GM21360 (cell line): Measurements from ENCODE around the gene MAPKAPK3.
"Not testable (repeated sequence)": the region's sequence is repeated elsewhere in the genome, so short reads cannot be mapped to it uniquely, and the experiment has no call there.

Experiments
- ATAC-seq: cut with Tn5 transposase; IDR thresholded peaks from one replicate; pipeline ENCODE4 v1.9.1; 2021; ENCODE audit warnings: mild to moderate bottlenecking, moderate library complexity; ENCODE audit not compliant: unreplicated experiment

Gene MAPKAPK3

DNA sequence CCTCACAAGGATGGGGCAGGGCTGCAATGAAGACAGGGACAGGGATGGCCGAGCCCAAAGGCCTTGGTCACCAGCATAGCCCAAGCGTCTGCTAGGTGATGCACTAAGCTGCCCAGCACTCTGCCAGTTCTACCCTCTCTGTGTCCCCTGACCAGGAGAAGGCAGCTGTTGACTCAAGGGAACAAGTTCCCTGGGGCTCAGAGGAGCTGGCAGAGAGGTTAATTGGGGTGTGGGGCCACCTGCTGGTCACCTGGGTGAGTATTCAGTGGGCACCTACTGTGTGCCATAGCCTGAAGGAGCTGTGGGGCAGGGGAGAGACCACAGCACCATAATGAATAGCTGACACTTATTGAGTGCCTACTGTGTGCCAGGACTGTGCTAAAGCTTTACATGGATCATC, 35.8 kb downstream of the MAPKAPK3 start:
- ATAC-seq: no peak

DNA sequence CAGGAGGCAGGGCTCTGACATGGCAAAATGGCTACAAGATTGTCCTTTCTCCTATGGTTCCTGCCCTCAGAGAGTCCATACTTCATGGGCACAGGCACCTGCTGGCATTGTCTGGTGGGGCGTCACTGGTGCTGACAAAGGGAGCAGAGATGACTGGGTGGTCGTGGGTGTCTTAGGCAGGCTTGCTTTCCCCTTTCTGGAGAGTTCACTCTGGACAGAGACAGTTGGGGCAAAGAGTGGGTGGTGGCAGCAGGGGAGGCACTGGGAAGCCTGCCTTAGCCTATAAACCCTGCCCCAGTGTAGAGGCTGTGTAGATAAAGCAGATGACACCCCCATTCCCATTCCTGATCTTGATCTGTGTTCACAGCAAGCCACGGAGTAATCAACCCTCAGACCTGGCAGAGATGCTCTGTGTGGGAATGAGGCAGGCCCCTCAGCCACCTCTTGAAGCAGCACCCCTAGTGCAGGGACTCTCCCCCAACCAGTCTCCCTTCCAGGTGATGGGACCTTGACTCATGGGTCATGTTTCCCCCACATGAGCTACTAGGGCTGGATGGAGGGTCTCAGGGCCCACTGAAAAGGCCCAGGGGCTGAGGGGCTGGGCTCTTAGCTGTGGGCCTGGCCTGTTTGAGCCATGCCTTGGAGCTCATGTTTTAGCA, 37.1 kb downstream of the MAPKAPK3 start:
- no peak for ATAC-seq

DNA sequence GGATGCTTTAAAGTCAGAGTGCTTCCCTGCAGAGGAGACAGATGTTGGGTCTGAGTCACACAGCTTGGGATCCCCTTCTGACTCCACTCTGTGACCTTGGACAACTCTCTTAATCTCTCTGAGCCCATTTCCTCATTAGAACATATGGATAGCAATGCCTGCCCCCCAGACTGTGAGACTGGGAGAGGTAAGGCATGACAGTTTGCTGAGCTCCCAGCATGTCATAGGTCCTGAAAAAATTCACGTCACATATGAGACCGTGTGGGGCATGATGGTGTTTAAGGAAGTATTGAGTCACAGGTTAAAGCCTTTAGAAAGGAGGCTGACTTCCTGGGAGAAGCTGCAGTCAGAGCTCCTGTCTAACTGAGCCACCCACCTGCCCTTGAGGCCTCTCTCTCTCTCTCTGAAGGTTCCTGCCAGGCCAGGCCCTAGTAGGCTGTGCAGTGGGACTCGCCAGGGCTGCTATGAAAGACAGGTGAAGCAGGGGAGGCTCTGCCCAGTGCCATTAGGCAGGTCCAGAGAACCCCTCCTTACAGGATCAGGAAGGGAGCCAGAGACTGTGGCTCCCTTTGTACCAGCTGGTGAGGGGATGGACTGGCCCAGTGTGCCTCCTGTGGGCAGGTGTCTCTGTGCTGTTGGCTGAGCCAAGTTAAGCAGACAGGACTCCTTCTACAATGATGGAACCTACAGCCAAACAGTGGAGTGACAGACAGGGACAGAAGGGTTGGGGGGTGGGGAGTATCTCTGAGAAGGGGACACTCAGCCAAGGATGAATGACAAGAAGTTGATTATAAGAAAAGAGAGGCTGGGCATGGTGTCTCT, 38.3 kb downstream of the MAPKAPK3 start:
- ATAC-seq: no peak

DNA sequence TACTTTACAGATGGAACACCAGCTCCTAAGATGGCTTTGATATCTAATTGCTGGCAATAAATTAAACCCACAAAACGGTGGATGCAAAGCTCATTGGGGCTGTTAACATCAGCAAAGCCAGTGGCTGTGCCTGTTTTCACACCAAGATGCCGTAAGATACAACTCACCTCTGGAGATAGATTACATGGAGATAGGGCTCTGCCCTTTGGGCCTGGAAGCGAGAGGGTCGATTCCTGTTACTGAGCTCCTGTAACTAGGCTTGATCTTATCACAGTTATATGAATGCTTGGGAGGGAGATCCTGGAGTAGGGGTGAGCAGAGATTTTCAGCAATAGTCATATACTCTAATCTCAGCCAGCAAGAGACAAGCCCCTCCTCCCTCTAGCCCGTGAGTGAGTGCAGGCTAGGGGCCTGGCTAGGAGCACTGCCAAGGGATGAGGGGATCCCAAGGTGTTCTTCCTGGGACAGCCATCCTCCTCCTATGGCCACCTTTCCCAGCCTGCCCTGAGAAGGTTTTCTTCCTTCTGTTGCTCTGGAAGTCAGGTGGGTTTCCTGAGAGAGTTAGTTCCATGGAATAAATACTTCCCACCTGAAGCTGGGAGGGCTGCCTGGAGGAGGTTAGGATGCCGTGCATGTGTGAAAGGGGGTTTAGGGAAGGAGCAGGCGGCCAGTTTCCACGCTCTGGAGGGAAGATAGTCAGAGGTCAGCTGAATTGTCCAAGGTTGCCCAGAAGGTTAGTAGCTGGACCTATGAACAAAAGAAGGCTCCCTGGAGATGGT, 39.7 kb downstream of the MAPKAPK3 start:
- ATAC-seq: no peak

DNA sequence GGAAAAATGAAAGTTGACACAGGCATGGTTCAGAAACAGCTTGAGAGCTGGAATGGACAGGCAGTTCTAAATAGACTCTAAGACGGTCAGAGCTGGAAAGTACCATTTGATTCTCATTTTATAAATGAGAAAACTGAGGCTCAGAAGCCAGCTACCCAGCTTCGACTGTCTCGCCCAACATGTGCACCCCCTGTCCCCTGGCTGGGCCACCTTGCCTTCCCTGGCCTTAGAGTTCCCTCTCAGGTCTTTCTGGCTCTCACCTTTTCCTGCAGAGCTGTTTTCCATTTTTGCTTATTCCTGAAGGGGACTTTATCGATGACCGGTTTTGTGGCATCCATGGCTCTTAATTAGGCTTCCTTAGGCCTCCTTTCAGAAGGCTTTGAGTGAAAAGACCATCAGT, 40.5 kb downstream of the MAPKAPK3 start:
- ATAC-seq: no peak

DNA sequence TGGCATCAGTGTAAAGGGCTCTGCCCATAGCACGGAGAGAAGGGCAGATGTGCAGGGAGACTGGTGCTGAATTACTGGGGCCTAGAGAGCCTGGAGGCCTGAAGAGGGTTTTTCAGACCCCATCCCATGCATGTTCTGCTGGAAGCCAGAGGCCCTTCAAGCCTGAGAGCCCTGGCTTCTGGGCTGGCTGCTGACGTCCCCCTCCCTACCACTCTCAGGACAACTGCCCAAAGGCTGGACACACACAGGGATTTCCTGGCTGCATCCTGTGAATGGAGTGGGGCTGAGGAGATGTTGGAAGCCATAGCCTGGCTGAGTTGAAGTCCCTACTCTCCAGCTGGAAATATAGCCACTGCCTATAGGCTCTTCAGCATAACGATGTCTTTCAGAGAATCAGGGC, 40.9 kb downstream of the MAPKAPK3 start:
- no peak for ATAC-seq

DNA sequence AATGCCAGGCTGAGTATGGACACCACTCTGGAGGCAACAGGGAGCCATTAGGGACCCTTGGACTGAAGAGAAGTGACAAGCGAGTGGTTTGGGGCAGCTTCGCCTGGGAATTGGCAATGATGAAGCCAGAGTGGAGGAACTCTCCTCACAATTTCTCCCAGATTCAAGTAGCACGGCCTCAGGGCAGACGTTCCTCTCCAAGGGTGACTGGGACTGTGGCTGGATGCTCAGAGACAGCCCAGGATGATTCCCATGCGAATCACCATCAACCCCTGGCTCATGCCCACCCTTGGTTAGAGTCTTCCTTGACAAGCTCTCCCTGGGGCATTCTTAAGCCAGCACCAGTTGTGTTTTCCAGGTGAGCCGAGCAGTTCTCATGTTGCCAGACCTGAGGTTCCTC, 41.5 kb downstream of the MAPKAPK3 start:
- ATAC-seq: no peak

DNA sequence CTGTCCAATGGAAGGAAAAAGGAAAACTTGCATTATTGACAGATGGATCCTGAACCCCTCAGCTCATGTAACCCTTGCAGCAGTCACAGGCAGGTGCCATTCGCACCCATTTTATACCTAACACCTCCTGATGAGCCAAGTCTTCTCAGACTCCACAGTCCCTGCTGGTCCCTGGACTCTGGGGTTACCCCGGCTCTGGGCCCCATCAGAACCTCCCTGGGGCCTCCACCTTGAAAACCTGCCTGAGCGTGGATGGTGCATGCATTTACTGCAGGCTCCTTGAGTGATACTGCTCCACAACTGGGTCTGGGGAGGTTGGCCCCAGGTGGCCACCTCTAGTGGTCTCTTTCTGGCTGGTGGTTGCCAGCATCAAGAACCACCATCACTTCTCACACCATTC, 41.9 kb downstream of the MAPKAPK3 start:
- no peak for ATAC-seq

DNA sequence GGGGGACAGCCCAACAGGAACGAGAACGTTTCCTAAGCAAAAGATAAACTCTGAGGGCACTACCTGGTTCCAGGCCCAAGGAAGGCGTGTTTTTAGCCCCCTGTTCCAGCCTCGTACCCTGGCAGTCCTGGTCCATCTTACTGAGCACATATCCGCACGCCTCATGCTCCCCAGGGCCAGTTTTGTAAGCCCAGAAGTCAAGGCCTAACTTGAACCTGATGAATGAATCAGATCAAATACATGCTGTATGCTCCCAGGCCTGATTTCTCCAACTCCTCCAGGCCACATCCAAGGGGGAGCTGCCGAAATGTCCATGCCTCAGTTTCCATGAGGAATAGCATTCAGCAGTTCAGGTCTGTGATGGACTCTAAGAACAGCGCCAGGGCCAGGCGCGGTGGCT, 43.4 kb downstream of the MAPKAPK3 start:
- no peak for ATAC-seq

DNA sequence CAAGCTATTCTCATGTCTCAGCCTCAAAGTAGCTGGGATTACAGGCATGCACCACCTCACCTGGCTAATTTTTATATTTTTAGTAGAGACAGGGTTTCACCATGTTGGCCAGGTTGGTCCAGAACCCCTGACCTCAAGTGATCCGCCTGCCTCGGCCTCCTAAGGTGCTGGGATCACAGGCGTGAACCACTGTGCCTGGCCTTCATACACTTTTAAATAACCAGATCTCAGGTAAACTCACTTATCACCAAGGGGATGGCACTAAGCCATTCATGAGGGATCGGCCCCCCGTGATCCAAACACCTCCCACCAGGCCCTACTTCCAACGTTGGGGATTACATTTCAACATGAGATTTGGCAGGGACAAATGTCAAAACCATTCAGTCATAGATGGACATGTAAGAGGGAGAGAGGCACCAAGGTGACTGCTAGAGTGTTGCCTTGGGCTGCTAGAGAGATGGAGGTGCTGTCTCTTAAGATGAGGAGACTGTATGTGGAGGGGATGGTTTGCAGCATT, 44.4 kb downstream of the MAPKAPK3 start:
- no peak for ATAC-seq

DNA sequence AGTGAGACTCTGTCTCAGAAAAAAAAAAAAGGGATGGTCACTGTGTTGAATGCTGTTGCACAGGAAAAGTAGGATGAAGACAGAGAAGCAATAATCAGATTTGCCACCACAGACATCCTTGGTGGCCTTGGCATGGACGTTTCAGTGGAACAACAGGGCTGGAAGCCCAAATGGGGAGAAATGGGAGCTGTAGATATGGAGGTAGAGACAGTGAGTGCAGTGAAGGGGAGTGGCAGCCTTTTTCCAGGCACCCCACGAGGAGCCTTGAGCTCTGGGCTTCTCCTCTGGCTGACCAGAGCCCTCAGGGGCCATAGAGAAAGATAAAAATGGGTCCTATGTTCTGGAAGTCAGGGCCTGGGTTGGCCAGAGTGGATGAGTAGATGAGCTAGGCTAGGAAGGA, 45.5 kb downstream of the MAPKAPK3 start:
- ATAC-seq: no peak

DNA sequence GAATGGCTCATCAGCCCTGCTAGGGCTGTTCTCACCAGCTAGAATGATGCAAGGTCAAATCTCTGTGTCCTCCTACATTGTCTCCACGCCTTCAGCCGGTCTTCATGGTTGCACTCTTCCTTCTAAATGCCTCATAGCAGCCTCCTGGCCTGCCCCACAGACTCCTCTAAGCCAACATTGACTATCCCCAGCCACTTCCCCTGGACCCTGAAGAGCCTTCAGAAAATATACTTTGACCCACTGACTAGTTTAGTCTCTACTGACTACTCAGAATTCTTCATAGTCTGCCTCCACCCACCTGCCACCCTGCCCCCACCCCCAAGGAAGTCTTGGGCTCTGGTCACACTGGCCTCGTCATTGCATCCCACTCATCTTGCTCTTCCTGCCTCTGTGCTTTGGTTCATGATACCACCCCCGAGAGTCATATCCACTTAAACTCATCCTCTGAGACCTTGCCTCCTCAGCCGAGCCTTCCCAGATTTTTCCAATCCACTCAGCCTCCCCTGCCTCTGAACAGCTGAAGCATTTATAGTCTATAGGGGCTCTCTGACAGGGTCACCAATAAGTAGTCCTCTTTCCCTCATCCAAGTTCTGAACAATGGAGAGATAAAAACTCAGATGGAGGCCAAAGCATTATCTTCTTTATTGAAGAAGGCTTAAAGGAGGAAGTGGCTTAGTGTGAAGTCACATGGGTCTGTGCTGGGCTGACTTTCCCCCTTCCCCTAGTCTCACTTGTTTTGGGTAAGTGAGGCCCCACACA, 48.3 kb downstream of the MAPKAPK3 start:
- no peak for ATAC-seq

DNA sequence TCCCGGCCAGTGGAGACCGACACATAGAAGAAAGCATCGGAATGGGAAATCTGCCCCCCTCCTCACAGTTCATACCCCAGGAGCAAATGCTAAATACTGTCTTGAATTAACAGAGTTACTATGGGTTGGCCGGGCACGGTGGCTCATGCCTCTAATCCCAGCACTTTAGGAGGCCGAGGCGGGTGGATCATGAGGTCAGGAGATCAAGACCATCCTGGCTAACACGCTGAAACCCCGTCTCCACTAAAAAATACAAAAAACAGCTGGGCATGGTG, 48.8 kb downstream of the MAPKAPK3 start:
- not testable (repeated sequence) for ATAC-seq

DNA sequence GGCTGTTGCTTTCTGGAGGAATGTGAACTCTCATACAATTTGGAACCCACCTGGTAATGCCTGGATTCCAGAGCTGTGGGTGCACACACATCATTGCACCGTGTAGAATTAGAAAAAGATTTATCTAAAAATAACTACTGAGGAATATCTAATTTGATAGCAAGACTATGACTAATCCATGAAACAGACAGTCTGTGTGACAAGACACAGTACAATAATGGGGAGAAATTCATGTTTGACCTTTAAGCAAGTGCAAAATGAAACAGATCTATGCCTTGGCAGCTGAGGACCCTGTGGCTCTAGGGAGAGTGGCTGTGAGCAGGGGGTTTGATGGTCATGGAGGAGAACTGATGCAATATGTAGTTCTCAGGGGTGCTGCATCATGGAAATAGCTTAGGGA, 49.9 kb downstream of the MAPKAPK3 start:
- no peak for ATAC-seq

DNA sequence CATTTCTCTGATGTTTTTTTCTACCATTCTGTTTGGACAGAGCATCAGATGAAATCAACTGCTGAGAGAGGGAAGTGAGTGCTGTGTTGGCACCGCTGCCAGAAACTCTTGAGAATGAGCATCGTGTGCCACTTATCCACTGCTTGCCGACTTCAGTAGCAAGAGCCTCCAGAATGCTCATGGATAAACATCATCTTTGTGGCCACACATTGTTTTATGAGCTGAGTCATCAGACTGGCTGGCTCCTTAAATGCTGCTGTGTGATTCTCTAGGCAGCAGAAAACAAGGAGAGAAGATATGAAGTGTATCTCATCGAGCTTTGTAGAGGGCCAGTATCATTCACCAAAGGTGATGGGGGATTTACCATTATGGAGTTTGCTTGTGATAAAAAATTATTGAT, 54.4 kb downstream of the MAPKAPK3 start:
- no peak for ATAC-seq

DNA sequence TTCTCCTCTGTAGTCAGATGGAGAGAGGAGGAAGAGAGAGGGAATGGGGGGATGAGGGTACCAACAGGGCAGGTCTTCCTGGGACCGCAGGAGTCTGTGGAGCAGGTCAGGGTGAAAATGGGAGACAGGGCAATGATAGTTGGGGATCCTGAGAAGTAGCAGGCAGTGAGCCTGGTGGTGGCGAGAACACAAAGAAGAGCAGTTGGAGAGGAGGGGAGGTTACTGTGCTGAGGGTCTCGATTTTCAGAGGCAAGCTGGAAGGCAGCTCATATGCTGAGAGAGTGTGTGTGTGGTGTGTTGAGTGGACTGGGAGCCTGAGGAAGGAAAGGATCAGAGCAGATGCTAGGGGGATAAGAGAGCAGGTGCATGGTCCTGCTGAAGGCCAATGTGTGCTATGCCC, 55.7 kb downstream of the MAPKAPK3 start:
- no peak for ATAC-seq

DNA sequence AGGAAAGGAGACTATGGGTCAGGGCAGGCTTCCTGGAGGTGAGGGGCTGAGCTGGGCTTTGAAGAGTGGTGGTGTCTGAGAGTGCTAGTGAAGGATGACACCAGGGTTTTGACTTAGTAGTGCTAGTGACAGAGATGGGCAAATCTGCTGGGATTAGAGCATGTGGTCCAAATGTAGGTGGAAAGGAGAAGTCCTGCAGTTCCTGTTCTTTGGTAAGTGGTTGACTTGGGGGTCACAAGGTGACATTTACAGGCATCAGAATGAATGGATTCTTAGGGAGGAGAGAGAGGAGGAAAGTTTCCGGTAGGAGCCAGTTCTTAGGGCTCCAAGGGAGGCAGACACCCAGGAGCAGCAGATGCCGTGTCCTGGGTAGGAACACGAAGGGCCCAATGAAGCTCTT, 57.0 kb downstream of the MAPKAPK3 start:
- no peak for ATAC-seq

DNA sequence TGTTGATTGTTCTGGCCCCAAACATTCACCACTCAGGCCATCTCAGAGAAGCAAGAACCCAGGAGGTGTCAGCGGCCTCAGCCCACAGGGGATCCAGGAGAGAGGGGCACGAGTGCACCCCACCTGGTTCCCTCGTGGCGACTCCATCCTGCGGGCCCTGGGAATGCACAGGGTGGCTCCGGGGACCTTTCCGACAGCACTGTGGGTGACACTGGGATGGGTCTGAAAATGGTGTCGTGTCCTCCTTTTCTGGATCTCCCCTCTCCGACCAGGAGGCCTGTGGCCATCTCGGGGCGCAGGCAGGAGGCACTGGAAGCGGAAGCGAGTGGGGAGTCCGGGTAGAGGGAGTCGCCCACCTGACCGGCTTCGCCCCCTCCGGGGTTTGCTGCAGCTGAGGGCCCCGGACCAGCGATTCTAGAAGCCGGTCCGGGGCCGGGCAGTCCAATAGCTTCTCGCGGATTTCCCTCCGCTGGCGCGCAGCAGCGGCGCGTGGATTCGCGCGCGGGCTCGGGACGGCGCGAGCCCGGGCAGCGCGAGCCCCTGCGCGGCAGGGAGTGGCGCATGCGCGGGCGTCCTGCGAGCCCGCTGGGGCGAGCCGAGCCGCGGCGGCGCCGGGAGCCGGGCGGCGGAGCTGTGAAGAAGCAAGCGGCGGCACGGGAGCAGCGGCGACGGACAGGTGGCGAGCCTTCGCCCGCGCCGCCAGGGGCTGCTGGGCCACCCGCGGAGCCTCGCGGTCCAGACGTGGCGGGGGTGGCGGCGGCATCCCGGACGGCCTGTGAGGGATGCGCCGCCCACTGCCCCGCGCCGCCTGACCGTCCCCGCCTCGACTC, 57.6 kb downstream of the MAPKAPK3 start, which contains the start of gene DOCK3:
Gene DOCK3, plus strand, starts transcription at position 579 of the 830 bp plus-strand sequence. CDS start 337 bp downstream, outside the sequence.
- ATAC-seq: no peak

DNA sequence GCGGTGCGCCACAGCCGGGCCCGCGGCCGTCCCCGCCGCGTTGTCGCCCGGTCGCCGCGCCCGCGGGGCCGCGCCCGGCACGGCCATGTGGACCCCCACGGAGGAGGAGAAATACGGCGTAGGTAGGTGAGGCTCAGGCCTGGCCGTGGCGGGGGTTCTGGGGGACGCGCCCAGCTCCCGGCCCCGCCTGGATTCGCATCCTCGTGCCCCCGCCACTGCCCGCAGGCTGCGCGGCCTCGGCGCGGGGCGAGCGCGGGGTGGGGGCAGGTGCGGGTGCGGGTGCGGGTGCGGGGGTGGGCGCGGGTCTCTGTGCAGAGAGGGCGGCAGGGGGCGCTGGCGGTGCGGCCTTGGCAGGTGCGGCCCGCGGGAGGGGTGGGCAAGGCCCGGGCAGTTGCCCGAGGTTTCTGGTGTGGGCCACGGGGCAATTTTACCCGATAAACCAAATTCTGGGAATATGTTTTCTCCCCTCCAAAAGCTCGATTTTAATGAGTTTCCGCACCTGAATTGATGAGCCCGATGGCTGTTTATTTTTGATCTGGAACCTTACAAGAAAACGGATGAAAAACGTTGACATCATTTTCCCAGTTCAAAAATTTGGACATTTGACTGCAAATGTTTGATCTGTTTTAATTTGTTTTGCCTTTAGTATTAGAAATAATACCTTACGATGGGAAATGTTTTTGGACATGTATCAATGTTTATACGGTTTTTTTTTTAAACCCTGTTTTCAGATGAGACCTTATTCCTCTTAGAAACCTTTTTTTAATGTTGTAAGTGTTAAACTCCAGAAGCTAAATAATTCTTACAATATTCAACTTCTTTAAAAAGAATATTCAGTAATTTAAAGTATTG, 58.5 kb downstream of the MAPKAPK3 start:
- no peak for ATAC-seq
